HUES48 (cell line): ENCODE data around the gene PMM2.

Experiments used
- H3K27ac ChIP-seq: one replicate; pipeline ENCODE4 v1.7.0; 2013; ENCODE audit warnings: low read depth, low read length, inconsistent platforms
- H3K27me3 ChIP-seq: 2 replicates; pipeline ENCODE4 v1.6.1; 2013; ENCODE audit warnings: mild to moderate bottlenecking, low read length; ENCODE audit not compliant: control insufficient read depth, insufficient read depth
- H3K36me3 ChIP-seq: 2 replicates; pipeline ENCODE4 v1.6.1; 2013; ENCODE audit warnings: low read length; ENCODE audit not compliant: control insufficient read depth, insufficient read depth
- H3K4me1 ChIP-seq: 2 replicates; pipeline ENCODE4 v1.6.1; 2013; ENCODE audit warnings: mild to moderate bottlenecking, low read length; ENCODE audit not compliant: control insufficient read depth, insufficient read depth
- H3K4me3 ChIP-seq: 2 replicates; pipeline ENCODE4 v1.5.1; 2013; ENCODE audit warnings: mild to moderate bottlenecking, low read depth, low read length
- H3K9ac ChIP-seq: 2 replicates; pipeline ENCODE4 v1.6.1; 2013; ENCODE audit warnings: mild to moderate bottlenecking, low read depth, low read length, moderate library complexity
- H3K9me3 ChIP-seq: 2 replicates; pipeline ENCODE4 v1.6.1; 2013; ENCODE audit warnings: low read length; ENCODE audit not compliant: control insufficient read depth, insufficient read depth

PMM2 gene

DNA sequence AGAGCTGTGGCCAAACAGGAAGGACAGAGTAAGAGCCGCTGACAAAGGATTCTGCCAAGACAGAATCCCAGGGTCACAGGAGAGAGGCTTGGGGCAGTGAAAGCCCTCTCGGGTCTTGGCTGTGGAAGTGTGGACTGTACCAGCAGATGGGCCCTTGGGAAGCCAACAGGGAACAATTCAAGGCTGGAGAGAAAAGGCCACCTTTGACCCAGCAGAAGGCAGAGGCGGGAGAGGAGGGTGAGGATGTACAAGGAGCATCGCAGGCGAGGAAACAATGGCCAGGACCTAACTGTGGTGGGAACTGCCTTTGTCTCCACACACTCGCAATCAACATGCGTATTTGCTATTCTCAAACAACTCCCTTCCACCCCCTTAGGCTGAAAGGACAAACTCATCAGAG is 55.5 kb downstream of the PMM2 start:
- Histone ChIP-seq H3K36me3 (peaks cover 87% of the 10 kb centered on the region), H3K27ac (peak overlapping the region; percentile 27), H3K9ac (no peak overlapping the region), H3K4me1 (peaks cover 7% of the 10 kb centered on the region; the same call in 1 of the 2 replicates), H3K27me3 (no peaks in the 10 kb centered on the region), H3K9me3 (no peaks in the 10 kb centered on the region), H3K4me3 (no peak overlapping the region)

DNA sequence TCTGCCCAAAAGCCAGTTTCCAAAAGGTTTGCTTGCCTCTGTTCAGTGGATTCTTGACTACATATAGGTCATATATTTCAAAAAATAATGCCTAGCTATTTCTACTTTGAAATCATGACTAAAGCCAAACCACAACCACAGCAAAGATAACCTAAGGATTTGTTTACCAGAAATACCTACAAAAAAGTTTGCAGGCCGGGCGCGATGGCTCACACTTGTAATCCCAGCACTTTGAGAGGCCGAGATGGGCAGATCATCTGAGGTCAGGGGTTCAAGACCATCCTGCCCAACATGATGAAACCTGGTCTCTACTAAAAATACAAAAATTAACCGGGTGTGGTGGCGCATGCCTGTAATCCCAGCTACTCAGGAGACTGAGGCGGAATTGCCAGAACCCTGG is 56.0 kb downstream of the PMM2 start:
- Histone ChIP-seq H3K9ac (no peak overlapping the region), H3K27ac (no peak overlapping the region), H3K4me1 (peaks cover 7% of the 10 kb centered on the region; the same call in 1 of the 2 replicates), H3K4me3 (no peak overlapping the region), H3K36me3 (peaks cover 87% of the 10 kb centered on the region), H3K9me3 (no peaks in the 10 kb centered on the region), H3K27me3 (no peaks in the 10 kb centered on the region)

DNA sequence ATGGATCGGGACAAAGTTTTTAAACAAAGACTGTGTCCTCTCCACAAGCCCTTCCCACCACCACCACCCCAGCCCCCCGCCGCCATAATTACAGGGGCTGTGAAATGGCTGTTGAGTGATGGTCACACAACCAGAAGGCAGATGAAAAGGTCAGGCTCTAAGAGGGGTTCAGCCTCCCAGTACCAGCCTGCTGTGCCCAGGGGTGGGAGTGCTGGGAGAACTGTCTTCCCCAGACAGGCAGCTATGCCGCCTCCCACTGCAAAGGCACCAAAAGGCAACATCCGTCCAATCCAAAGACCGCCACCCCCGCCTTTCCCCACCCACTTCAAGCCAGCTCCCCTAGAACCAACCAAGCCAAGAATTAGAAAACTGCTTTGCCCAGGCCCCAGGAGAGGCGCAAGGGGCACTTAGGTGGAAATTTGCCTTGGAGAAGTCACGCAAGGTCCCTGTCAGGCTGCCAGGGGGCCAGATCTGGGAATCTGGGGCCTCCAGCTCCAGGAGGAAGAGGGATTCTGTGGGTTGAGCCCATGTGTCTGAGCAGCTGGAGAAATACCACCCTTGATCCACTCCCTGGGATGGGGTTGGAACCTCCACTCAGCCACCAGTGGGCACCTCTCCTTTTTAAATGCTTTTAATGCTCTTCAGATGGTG is 56.8 kb downstream of the PMM2 start:
- 0 out of 2 replicates have a peak, but pooled peaks cover 4% of the 10 kb centered on the region for H3K4me1 ChIP-seq
- peak overlapping the region; percentile 23 for H3K27ac ChIP-seq
- H3K36me3 ChIP-seq = peaks cover 87% of the 10 kb centered on the region
- no peaks in the 10 kb centered on the region for H3K9me3 ChIP-seq
- H3K4me3 ChIP-seq = no peak overlapping the region
- H3K9ac ChIP-seq = no peak overlapping the region
- no peaks in the 10 kb centered on the region for H3K27me3 ChIP-seq

DNA sequence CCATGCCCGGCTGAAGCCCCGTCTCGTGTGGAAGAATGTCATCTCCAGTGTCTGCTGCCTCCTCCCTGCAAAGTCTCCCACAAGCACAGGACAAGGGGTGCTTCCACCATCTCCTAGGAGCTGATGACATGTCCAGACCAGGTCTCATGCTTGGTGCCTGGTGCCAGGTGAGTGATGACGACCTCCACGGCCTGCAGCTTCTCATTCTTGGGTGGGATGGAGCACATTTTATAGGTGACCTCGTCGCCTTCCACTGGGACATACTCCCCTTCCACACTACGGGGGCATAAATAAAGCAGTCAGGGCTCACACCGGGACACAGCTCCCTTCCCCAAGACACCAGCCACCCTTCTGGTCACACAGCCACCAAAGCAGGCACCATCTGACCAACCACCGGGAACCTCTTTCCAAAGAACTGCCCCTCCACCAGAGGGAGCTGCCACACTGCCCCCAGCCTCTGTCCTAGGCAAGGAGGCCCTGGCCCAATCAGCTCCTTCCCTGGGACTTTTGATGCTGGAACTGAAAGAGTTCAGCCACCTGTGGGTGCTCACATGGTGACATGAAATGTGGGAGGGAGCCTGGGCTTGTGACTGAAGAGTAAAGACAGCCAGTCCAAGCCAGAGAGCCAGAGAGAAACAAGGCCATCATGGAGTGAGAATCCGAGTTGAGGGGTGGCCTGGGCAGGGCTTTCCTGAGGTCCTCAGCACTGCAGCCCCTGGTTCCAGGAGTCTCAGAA is 57.6 kb downstream of the PMM2 start:
- Histone ChIP-seq H3K27ac (no peak overlapping the region), H3K9ac (no peak overlapping the region), H3K36me3 (peaks cover 84% of the 10 kb centered on the region)

DNA sequence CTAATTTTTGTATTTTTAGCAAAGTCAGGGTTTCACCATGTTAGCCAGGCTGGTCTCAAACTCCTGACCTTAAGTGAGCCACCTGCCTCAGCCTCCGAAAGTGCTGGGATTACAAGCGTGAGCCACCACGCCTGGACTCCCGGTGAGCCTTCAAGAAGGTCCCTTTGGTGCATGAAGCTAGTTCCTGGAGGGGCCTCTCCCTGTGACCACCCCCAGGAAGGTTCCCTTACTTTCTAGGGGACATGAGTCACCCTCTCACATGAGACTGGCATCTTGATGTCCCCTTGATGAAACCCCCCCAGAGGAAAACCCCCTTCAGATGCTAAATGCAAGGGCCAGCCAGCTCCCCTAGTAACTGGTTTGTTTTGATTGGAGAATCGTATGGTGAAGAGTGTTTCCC is 58.3 kb downstream of the PMM2 start:
- H3K9me3 ChIP-seq = no peaks in the 10 kb centered on the region
- 0 out of 2 replicates have a peak, but pooled peaks cover 9% of the 10 kb centered on the region for H3K4me1 ChIP-seq
- no peak overlapping the region for H3K4me3 ChIP-seq
- no peaks in the 10 kb centered on the region for H3K27me3 ChIP-seq
- H3K27ac ChIP-seq = no peak overlapping the region
- H3K9ac ChIP-seq = no peak overlapping the region
- peaks cover 82% of the 10 kb centered on the region for H3K36me3 ChIP-seq

More for the DNA sequence above, 57.6 kb downstream of the PMM2 start:
- 0 out of 2 replicates have a peak, but pooled peaks cover 9% of the 10 kb centered on the region for H3K4me1 ChIP-seq
- no peaks in the 10 kb centered on the region for H3K27me3 ChIP-seq
- no peak overlapping the region for H3K4me3 ChIP-seq
- H3K9me3 ChIP-seq = no peaks in the 10 kb centered on the region

DNA sequence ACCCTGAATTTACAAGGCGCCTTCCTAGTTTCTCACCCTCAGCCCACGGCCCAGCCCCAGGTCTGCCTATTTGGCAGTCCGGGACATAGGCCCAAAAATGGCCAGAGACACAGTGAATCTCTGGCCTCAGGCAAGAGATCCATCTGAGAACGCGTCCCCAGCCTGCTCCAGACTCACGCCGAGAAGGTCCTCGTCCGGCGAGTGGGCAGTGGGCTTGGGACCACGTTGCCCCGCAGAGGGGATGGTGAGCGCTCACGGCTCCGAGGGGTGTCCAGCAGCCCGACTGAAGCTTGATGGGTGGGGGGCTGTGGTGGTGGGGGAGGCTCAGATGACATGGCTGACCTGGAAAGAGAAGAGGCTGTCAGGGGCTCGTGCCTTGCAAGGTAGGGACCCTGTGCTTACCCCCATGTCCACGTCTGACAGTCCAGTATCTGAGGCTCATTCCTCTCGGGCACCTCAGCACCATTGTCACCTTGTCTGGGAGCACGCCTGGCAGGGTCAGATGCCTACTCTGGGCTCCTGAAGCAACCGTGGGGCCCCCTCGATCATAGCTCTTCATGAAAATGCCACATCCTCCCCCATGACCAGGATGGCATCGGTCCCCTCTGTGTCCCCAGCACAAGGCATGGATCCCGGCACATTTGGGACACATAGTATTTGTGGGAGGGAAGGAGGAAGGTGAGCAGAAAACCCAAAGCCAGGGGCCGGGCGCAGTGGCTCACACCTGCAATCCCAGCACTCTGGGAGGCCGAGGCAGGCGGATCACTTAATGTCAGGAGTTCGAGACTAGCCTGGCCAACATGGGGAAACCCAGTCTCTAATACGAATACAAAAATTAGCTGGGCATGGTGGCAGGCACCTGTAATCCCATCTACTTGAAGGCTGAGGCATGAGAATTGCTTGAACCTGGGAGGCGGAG is 61.6 kb downstream of the PMM2 start:
- Histone ChIP-seq H3K4me1 (peaks cover 31% of the 10 kb centered on the region), H3K9ac (no peak overlapping the region), H3K27me3 (no peaks in the 10 kb centered on the region)

DNA sequence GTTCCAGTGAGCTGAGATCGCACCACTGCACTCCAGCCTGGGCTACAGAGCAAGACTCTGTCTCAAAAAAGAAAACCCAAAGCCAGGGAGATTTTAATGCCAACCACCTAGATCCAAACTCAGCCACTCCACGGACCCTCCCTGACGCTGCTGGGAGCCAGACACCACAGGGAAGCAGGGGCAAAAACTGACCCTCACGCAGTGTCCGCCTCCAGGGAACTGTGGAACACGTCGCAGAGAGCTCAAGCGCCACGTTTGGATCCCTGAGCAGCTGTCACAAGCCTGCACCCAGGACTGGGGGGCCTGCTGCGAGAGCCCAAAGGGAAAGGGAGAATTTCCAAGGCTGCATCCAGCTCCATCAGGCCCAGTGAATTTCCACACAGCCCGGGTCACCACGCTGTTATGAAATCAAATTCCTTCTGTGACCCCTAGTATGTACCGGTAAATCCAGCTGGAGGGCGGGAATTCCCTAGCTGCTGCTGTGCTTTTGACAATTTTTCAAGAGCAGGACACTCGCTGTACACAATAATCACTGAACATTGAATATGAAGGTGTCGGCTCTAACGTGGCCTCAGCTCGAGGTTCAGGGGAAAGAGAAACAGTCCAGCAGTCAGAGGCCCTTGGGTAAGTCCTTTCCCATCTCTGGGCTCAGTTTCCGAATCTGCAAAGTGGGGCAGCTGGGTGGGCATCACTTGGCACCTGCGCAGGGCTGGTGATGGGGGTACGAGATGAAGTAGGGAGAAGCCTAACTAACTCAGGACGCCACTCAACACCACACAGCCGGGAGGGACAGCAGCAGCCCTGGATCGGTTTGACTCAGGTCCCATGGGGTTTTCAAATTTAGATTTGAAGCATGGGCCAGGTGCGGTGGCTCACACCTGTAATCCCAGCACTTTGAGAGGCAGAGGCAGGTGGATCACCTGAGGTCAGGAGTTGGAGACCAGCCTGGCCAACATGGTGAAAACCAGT is 62.6 kb downstream of the PMM2 start:
- Histone ChIP-seq H3K36me3 (peaks cover 53% of the 10 kb centered on the region), H3K4me3 (no peak overlapping the region), H3K4me1 (peaks cover 41% of the 10 kb centered on the region), H3K27ac (no peak overlapping the region), H3K27me3 (no peaks in the 10 kb centered on the region), H3K9me3 (no peaks in the 10 kb centered on the region), H3K9ac (no peak overlapping the region)

More for the DNA sequence above, 61.6 kb downstream of the PMM2 start:
- H3K4me3 ChIP-seq = no peak overlapping the region
- peaks cover 63% of the 10 kb centered on the region for H3K36me3 ChIP-seq
- H3K9me3 ChIP-seq = no peaks in the 10 kb centered on the region
- H3K27ac ChIP-seq = no peak overlapping the region

DNA sequence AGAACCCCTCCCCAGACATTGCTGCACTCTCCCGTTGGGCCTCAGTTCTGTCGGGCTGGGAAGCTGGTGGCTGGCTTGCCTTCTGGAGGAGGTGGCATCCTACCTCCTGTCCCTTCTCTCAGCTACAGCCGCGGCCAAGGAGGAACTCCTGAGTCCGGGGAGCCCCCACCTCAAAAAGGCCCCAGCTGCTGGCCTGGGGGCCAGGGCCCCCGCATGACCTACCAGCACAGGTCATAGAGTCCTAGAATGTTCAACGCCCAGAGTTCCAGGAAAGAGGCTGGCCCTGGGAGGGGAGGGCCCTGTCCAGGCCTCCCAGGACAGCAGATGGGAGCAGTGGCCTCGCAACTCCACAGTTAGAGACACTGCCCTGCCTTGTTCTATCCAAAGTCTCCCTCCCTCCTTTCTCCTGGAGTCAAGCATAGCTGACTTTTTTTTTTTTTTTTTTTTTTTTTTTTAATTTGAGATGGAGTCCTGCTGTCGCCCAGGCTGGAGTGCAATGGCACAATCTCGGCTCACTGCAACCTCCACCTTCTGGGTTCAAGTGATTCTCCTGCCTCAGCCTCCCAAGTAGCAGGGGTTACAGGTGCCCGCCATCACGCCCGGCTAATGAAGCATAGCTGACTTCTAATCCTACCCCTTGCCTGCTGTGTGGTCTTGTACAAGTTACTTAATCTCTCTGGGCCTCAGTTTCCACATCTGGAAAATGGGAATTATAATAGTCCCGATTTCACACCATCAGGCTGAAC is 64.1 kb downstream of the PMM2 start:
- Histone ChIP-seq H3K9me3 (no peaks in the 10 kb centered on the region), H3K36me3 (peaks cover 38% of the 10 kb centered on the region), H3K27me3 (no peaks in the 10 kb centered on the region), H3K9ac (no peak overlapping the region), H3K4me3 (no peak overlapping the region), H3K4me1 (peaks cover 53% of the 10 kb centered on the region), H3K27ac (peak overlapping the region; percentile 2)

DNA sequence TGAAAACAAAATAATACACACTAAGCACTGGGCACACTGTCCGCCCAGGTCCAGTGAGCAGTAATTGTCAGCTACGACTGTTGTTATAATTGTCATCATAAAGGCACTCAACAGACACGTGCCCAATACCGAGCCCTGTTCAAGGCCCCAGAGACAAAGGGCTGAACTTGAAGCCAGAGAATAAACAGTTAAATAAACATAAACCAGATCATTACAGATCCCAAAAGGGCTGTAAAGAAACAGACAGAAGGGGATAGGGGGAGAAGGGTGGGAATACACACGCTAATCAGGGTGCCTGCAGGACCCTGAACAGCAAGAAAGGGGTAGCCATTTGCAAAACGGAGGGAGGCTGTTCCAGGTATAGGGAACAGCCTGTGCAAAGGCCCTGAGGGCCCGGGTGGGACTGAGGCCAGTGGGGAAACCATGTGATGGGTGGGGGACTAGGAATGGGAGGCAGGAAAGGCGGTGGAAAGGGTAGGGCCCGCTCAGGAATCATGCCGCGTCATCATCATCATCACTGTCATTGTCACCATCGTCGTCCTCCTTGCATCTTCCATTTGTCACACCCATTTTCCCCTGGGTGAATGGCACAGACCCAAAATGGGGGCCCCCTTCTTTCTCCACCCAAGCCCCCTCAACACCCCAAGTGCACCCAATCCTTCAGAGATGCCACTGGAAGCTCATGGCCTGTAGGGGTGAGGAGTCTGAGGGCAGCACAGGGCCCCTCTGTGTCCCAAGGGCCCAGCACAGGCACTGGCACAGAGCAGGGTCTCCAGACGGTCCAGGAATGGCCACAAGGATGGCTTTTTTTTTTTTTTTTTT is 64.9 kb downstream of the PMM2 start:
- Histone ChIP-seq H3K9me3 (no peaks in the 10 kb centered on the region), H3K36me3 (peaks cover 34% of the 10 kb centered on the region), H3K9ac (no peak overlapping the region), H3K4me3 (no peak overlapping the region), H3K27ac (no peak overlapping the region), H3K4me1 (peaks cover 53% of the 10 kb centered on the region), H3K27me3 (no peaks in the 10 kb centered on the region)
